HL-60 (cell line): ENCODE data around the gene ACP6.

Source experiments
- CTCF ChIP-seq: IDR thresholded peaks from one replicate; pipeline ENCODE4 v1.5.1; 2011; ENCODE audit warnings: low read length, control low read depth, inconsistent platforms; ENCODE audit not compliant: insufficient read depth
- GABPA ChIP-seq: IDR thresholded peaks from 2 replicates; pipeline ENCODE4 v1.6.1; 2012; ENCODE audit warnings: low read depth
- POLR2AphosphoS5 ChIP-seq: IDR thresholded peaks from 2 replicates; pipeline ENCODE4 v1.6.1; 2012; ENCODE audit warnings: low read depth
- SPI1 ChIP-seq: IDR thresholded peaks from 2 replicates; pipeline ENCODE4 v1.6.1; 2012; ENCODE audit warnings: low read depth, mild to moderate bottlenecking, borderline replicate concordance

GRCh38 chr1:147622731-147623130 is 47.6 kb downstream of the ACP6 start:
- TF ChIP-seq CTCF: no peak
- TF ChIP-seq POLR2AphosphoS5: no peak
- no peak for TF ChIP-seq GABPA
- no peak for TF ChIP-seq SPI1
